HepG2 (cell line): ENCODE data around the gene FKBP1A. TPM values are rescaled to one million over a fixed set of nuclear protein-coding genes. Genes with fewer than 3 reads are reported as not detected.

Experiments used
- GLI4 ChIP-seq: sonication (generic); formaldehyde crosslinking; IDR thresholded peaks from 2 replicates; pipeline ENCODE4 v1.5.1; 2020; ENCODE audit warnings: missing genetic modification reagents, mild to moderate bottlenecking, moderate library complexity, borderline replicate concordance
- GPN1 ChIP-seq: sonication (generic); formaldehyde crosslinking; IDR thresholded peaks from 2 replicates; pipeline ENCODE4 v1.5.1; 2020; ENCODE audit warnings: missing genetic modification reagents, borderline replicate concordance
- HNF4A ChIP-seq: sonication (generic); formaldehyde crosslinking; IDR thresholded peaks from 2 replicates; pipeline ENCODE4 v1.4.0; 2020; ENCODE audit warnings: missing genetic modification reagents
- MED1 ChIP-seq: sonication (generic); formaldehyde crosslinking; IDR thresholded peaks from 2 replicates; pipeline ENCODE4 v1.4.0; 2020; ENCODE audit warnings: missing genetic modification reagents
- NCOA2 ChIP-seq: sonication (generic); formaldehyde crosslinking; IDR thresholded peaks from 2 replicates; pipeline ENCODE4 v1.8.0; 2022; ENCODE audit warnings: inconsistent platforms
- RARG ChIP-seq: sonication (generic); formaldehyde crosslinking; IDR thresholded peaks from 2 replicates; pipeline ENCODE4 v1.4.0; 2020; ENCODE audit warnings: low read depth, mild to moderate bottlenecking, missing genetic modification reagents
- SMC3 ChIP-seq: IDR thresholded peaks from 2 replicates; pipeline ENCODE4 v1.6.1; 2011; ENCODE audit warnings: low read length, improper control_type of control experiment
- SNAPC2 ChIP-seq: sonication (generic); formaldehyde crosslinking; IDR thresholded peaks from 2 replicates; pipeline ENCODE4 v1.8.1; 2022; ENCODE audit warnings: mild to moderate bottlenecking, missing genetic modification reagents
- SRF ChIP-seq: IDR thresholded peaks from 2 replicates; pipeline ENCODE4 v1.6.1; 2011; ENCODE audit warnings: mild to moderate bottlenecking, low read depth, low read length, moderate library complexity
- TEAD3 ChIP-seq: optimal IDR thresholded peaks from 2 replicates; pipeline ENCODE3; 2016; ENCODE audit warnings: borderline replicate concordance
- ZBTB21 ChIP-seq: sonication (generic); formaldehyde crosslinking; IDR thresholded peaks from 2 replicates; pipeline ENCODE4 v1.4.0; 2020; ENCODE audit warnings: missing genetic modification reagents
- ZKSCAN8 ChIP-seq: IDR thresholded peaks from 2 replicates; pipeline ENCODE4 v1.6.1; 2016; ENCODE audit warnings: borderline replicate concordance, missing genetic modification reagents, missing compliant biosample characterization
- ZNF232 ChIP-seq: sonication (generic); formaldehyde crosslinking; IDR thresholded peaks from 2 replicates; pipeline ENCODE4 v1.4.0; 2020; ENCODE audit warnings: missing genetic modification reagents, borderline replicate concordance
- ZNF264 ChIP-seq: sonication (generic); formaldehyde crosslinking; IDR thresholded peaks from 2 replicates; pipeline ENCODE4 v1.4.0; 2020; ENCODE audit warnings: missing genetic modification reagents
- ZNF333 ChIP-seq: sonication (generic); formaldehyde crosslinking; IDR thresholded peaks from 2 replicates; pipeline ENCODE4 v1.4.0; 2020; ENCODE audit warnings: mild to moderate bottlenecking, missing genetic modification reagents, borderline replicate concordance
- ZNF34 ChIP-seq: sonication (generic); formaldehyde crosslinking; IDR thresholded peaks from 2 replicates; pipeline ENCODE4 v1.4.0; 2020; ENCODE audit warnings: mild to moderate bottlenecking, missing genetic modification reagents, borderline replicate concordance
- ZNF496 ChIP-seq: sonication (generic); formaldehyde crosslinking; IDR thresholded peaks from 2 replicates; pipeline ENCODE4 v1.8.1; 2023; ENCODE audit warnings: mild to moderate bottlenecking, moderate library complexity, missing genetic modification reagents; ENCODE audit not compliant: insufficient replicate concordance
- ZNF556 ChIP-seq: sonication (generic); formaldehyde crosslinking; IDR thresholded peaks from 2 replicates; pipeline ENCODE4 v1.4.0; 2020; ENCODE audit warnings: mild to moderate bottlenecking, missing genetic modification reagents, borderline replicate concordance
- polyA plus RNA-seq, 8 experiments: library from polyadenylated mRNA; depleted of rRNA in 3 of 8; stranded (reverse) in 7 of 8; unstranded in 1 of 8; fragments of >200 nt; fragmentation: Illumina TruSeq in 4 of 8; extraction: Trizol in 4 of 8; gene quantifications; 2 replicates each; pipeline versions ENCODE4 v1.2.1 to v1.2.3, GENCODE V29; 2011 to 2016; ENCODE audit warnings: low read depth in 4 of 8, missing spikeins in 1 of 8, mixed read lengths in 1 of 8; ENCODE audit not compliant: insufficient read depth in 1 of 8
- total RNA-seq, 5 experiments: library from RNA; depleted of rRNA; stranded (reverse); fragments of >200 nt; fragmentation: Illumina TruSeq; extraction: Trizol; gene quantifications; 2 replicates each; pipeline ENCODE4 v1.2.3, GENCODE V29; 2016; ENCODE audit warnings: low read depth in 1 of 5
- TF ChIP-seq, protein P1 (sequence below), 2 experiments: sonication (generic) in 1 of 2; formaldehyde crosslinking in 1 of 2; IDR thresholded peaks; 2 replicates each; pipeline versions ENCODE4 v1.5.1 to v1.6.1; 2011 to 2020; ENCODE audit warnings: borderline replicate concordance in 1 of 2, low read depth in 1 of 2, low read length in 1 of 2, mild to moderate bottlenecking in 1 of 2, missing genetic modification reagents in 1 of 2, moderate library complexity in 1 of 2
- TF ChIP-seq, protein P2 (sequence below): sonication (generic); formaldehyde crosslinking; IDR thresholded peaks from 2 replicates; pipeline ENCODE4 v1.5.0; 2020; ENCODE audit warnings: missing genetic modification reagents, mild to moderate bottlenecking, borderline replicate concordance
- TF ChIP-seq, protein P3 (sequence below): IDR thresholded peaks from 2 replicates; pipeline ENCODE4 v1.6.1; 2016; ENCODE audit warnings: missing compliant biosample characterization, missing genetic modification reagents, borderline replicate concordance

The FKBP1A gene
- total and polyA plus RNA-seq, 2 of the 13 experiments (the other 11 are each of a cell fraction or from before 2014, with no cell fraction given) = 119 to 468 TPM

DNA sequence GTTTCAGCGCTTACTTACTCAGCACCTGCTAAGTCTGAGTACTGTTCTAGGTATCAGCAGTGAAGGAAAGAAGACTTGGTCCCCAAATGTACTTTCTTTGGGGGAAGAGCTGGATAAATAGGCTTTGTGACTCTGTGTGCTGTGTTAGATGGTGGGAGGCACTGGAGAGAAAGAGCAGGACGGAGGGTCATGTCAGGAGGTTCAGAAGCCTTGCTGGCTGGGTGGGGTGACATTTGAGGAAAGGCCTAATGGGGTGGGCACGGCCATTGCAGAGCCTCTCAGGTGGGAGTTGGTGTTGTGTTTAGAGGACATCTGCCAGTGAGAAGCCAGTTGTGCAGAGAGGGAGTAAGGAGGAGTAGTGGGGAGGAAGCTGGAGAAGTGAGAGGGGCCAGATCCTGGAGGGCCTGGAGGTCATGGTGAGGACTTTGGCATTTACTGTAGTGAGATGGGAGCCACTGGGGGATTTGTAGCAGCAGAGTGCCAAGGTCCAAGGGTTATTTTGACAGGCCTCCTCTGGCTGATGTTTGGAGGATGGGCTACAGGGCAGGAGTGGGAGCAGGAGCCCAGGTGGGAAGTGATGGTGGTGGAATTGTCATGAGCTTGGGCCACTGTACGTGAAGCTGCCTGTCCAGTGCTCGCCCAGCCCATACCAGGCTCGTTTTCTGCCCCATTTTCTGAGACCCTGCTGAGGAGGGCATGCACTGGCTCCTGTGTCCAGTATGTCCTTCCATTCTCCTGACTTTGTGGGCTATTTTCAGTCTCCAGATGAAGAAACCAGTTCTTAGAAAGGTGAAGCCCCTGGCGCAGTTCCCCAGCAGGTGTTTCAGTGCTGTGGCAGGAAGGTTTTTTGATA, 64.8 kb downstream of the FKBP1A start (continued):
- no peak; the same call in 1 of the 2 replicates for TF ChIP-seq ZNF232 (CRISPR knock-in tag)
- TF ChIP-seq RARG (CRISPR knock-in tag) = no peak
- TF ChIP-seq GPN1 = no peak
- TF ChIP-seq, protein P1, sequence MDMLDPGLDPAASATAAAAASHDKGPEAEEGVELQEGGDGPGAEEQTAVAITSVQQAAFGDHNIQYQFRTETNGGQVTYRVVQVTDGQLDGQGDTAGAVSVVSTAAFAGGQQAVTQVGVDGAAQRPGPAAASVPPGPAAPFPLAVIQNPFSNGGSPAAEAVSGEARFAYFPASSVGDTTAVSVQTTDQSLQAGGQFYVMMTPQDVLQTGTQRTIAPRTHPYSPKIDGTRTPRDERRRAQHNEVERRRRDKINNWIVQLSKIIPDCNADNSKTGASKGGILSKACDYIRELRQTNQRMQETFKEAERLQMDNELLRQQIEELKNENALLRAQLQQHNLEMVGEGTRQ (IDR thresholded peaks at IDR 0.05; ENCODE audit: low read depth, low read length) = no peak
- TF ChIP-seq, protein P1 (CRISPR knock-in tag; IDR thresholded peaks at IDR 0.05; ENCODE audit: borderline replicate concordance) = no peak
- TF ChIP-seq ZNF496 (CRISPR knock-in tag) = no peak
- peak; percentile 69 for TF ChIP-seq SMC3
- TF ChIP-seq, protein P2, sequence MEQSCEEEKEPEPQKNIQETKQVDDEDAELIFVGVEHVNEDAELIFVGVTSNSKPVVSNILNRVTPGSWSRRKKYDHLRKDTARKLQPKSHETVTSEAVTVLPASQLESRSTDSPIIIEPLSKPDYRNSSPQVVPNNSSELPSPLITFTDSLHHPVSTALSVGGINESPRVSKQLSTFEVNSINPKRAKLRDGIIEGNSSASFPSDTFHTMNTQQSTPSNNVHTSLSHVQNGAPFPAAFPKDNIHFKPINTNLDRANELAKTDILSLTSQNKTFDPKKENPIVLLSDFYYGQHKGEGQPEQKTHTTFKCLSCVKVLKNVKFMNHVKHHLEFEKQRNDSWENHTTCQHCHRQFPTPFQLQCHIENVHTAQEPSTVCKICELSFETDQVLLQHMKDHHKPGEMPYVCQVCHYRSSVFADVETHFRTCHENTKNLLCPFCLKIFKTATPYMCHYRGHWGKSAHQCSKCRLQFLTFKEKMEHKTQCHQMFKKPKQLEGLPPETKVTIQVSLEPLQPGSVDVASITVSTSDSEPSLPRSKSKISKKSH (CRISPR knock-in tag) = no peak; the same call in 1 of the 2 replicates
- TF ChIP-seq, protein P3, sequence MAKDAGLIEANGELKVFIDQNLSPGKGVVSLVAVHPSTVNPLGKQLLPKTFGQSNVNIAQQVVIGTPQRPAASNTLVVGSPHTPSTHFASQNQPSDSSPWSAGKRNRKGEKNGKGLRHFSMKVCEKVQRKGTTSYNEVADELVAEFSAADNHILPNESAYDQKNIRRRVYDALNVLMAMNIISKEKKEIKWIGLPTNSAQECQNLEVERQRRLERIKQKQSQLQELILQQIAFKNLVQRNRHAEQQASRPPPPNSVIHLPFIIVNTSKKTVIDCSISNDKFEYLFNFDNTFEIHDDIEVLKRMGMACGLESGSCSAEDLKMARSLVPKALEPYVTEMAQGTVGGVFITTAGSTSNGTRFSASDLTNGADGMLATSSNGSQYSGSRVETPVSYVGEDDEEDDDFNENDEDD (CRISPR knock-in tag) = 0 out of 2 replicates have a peak, but pooled peaks have one; percentile 27
- peak; percentile 92 for TF ChIP-seq ZNF556 (CRISPR knock-in tag)
- TF ChIP-seq ZBTB21 (CRISPR knock-in tag) = peak; percentile 44; the same call in 1 of the 2 replicates
- no peak for TF ChIP-seq SNAPC2 (CRISPR knock-in tag)
- TF ChIP-seq NCOA2 (CRISPR knock-in tag) = peak; percentile 58
- TF ChIP-seq MED1 (CRISPR knock-in tag) = peak; percentile 75
- TF ChIP-seq ZNF333 = no peak
- no peak for TF ChIP-seq TEAD3 (CRISPR knock-in tag)
- TF ChIP-seq ZNF34 = peak; percentile 71; the same call in 1 of the 2 replicates
- peak; percentile 71; the same call in 1 of the 2 replicates for TF ChIP-seq ZNF264 (CRISPR knock-in tag)
- peak; percentile 49; the same call in 1 of the 2 replicates for TF ChIP-seq ZKSCAN8 (CRISPR knock-in tag)
- TF ChIP-seq HNF4A (CRISPR knock-in tag) = peak; percentile 100
- peak; percentile 80; the same call in 1 of the 2 replicates for TF ChIP-seq GLI4 (CRISPR knock-in tag)
- TF ChIP-seq SRF = peak; percentile 18; the same call in 1 of the 2 replicates
